ENCODE measurements around the gene NDEL1. TPM values are rescaled to one million over a fixed set of nuclear protein-coding genes. Genes with fewer than 3 reads are reported as not detected.

The NDEL1 gene
- total RNA-seq, 1 donor from 2014 or later, result 66.5 TPM

DNA sequence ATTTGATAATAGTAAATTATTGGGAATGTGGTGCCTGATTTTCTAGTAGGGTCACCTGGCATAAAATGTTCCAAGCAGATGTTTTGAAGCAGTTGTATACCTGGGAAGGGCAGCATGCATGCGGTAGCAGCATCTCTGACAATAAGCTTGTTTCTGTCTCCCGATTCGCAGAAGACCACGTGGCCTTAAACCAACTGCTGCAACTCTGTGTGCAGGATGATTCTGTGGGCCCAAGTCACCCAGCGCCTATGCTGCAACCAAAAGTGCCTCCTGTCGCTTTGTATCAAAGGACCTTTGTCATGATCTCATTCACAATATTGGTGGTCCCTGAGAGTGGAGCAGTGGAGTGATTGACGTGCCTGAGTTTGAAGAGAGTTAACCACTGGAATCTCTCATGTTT is 8.1 kb downstream of the NDEL1 start:
- peaks cover 52% of the 10 kb centered on the region for H3K4me1 ChIP-seq
- intact Hi-C loops (cut with DNase I), result no loop called here
- peaks cover 0 to 24% of the 10 kb centered on the region in 2 donors for H3K36me3 ChIP-seq

DNA sequence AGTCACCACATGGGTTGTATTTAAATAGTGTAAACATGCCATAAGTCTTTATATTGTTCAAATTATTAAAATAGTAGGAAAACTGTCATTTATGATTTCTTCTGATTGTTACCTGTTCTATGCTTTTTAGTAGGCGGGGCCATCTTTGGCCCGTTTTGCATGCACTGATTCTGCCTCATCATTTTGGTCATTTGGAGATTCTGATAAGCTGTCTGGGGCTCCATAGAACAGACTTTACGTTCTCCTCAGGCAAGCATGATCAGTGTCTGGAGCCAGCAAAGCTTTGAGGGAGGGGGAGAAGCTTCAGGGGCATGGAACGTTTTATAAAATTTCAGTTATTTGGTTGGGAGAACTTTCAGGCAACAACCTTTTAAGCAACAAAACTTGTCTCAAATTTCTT is 8.8 kb downstream of the NDEL1 start:
- H3K4me1 ChIP-seq, result peaks cover 45% of the 10 kb centered on the region
- peaks cover 0 to 31% of the 10 kb centered on the region in 2 donors for H3K36me3 ChIP-seq

More for the DNA sequence above, 8.1 kb downstream of the NDEL1 start:
- H3K4me3 ChIP-seq, result no peak overlapping the region
- no peak for TF ChIP-seq POLR2AphosphoS5 (IDR thresholded peaks at IDR 0.05; ENCODE audit: insufficient read depth in 1 of 2, low read depth in 1 of 2)
- TF ChIP-seq, protein P1, sequence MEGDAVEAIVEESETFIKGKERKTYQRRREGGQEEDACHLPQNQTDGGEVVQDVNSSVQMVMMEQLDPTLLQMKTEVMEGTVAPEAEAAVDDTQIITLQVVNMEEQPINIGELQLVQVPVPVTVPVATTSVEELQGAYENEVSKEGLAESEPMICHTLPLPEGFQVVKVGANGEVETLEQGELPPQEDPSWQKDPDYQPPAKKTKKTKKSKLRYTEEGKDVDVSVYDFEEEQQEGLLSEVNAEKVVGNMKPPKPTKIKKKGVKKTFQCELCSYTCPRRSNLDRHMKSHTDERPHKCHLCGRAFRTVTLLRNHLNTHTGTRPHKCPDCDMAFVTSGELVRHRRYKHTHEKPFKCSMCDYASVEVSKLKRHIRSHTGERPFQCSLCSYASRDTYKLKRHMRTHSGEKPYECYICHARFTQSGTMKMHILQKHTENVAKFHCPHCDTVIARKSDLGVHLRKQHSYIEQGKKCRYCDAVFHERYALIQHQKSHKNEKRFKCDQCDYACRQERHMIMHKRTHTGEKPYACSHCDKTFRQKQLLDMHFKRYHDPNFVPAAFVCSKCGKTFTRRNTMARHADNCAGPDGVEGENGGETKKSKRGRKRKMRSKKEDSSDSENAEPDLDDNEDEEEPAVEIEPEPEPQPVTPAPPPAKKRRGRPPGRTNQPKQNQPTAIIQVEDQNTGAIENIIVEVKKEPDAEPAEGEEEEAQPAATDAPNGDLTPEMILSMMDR (IDR thresholded peaks at IDR 0.05), result no peak
- no peak for TF ChIP-seq POLR2A (IDR thresholded peaks at IDR 0.05)
- no peaks in the 10 kb centered on the region for H3K9me3 ChIP-seq
- H3K27ac ChIP-seq, result no peak overlapping the region
- DNase-seq (ENCODE audit: extremely low spot score in 2 of 2), result no peak
- H3K27me3 ChIP-seq, result no peaks in the 10 kb centered on the region

DNA sequence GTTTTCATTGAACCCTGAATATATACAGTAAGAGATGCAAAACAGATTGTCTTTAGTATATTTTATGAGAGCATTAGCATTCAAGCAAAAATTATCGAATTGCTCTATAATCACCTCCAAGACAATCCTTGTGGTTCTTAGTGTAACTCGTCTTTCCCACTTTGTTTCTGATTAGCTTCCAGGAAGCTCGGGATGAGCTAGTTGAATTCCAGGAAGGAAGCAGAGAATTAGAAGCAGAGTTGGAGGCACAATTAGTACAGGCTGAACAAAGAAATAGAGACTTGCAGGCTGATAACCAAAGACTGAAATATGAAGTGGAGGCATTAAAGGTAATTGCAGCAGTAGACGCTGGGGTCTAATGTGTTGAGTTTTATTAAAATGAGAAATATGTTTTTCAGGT is 9.9 kb downstream of the NDEL1 start:
- no peak for DNase-seq (ENCODE audit: extremely low spot score in 2 of 2)
- Histone ChIP-seq H3K36me3 (peaks cover under 1 to 40% of the 10 kb centered on the region in 2 donors), H3K9me3 (no peaks in the 10 kb centered on the region), H3K4me1 (peaks cover 35% of the 10 kb centered on the region), H3K27me3 (no peaks in the 10 kb centered on the region), H3K27ac (no peak overlapping the region), H3K4me3 (no peak overlapping the region)
- intact Hi-C loops (cut with DNase I), result no loop called here
- TF ChIP-seq POLR2A (IDR thresholded peaks at IDR 0.05), result no peak
- no peak for TF ChIP-seq POLR2AphosphoS5 (IDR thresholded peaks at IDR 0.05; ENCODE audit: insufficient read depth in 1 of 2, low read depth in 1 of 2)
- TF ChIP-seq, protein P1 (IDR thresholded peaks at IDR 0.05), result no peak

More for the DNA sequence above, 8.8 kb downstream of the NDEL1 start:
- Histone ChIP-seq H3K27ac (no peak overlapping the region), H3K9me3 (no peaks in the 10 kb centered on the region), H3K27me3 (no peaks in the 10 kb centered on the region), H3K4me3 (no peak overlapping the region)
- TF ChIP-seq POLR2A (IDR thresholded peaks at IDR 0.05) (no peak), POLR2AphosphoS5 (IDR thresholded peaks at IDR 0.05; ENCODE audit: insufficient read depth in 1 of 2, low read depth in 1 of 2) (no peak)
- TF ChIP-seq, protein P1 (IDR thresholded peaks at IDR 0.05), result no peak
- intact Hi-C loops (cut with DNase I), result no loop called here
- DNase-seq (ENCODE audit: extremely low spot score in 2 of 2), result no peak

DNA sequence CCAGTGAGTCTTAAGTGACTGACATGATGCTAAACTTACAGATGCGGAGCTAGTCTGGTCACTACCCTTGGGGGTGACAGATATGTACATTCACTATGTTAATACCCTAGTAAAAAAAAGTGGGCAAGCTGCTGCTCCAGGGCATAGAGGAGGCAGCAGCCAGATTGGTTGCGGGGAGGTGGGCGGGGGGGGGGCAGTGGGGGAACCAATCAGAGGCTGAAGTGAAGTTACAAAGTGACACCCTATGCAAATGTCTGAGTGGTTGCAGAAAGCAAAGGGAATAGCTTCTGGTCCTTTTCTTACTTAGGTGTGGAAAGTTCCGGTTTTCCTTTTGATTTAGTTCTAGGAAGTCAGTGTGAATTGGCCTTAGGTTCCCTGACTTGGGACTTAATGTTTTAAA is 12.1 kb downstream of the NDEL1 start:
- DNase-seq (ENCODE audit: extremely low spot score in 2 of 2), result no peak
- TF ChIP-seq, protein P1 (IDR thresholded peaks at IDR 0.05), result no peak
- no peak for TF ChIP-seq POLR2AphosphoS5 (IDR thresholded peaks at IDR 0.05; ENCODE audit: insufficient read depth in 1 of 2, low read depth in 1 of 2)
- intact Hi-C loops (cut with DNase I), result no loop called here
- Histone ChIP-seq H3K9me3 (no peaks in the 10 kb centered on the region), H3K27ac (no peak overlapping the region), H3K4me3 (no peak overlapping the region), H3K27me3 (no peaks in the 10 kb centered on the region), H3K36me3 (peaks cover 5 to 60% of the 10 kb centered on the region in 2 donors), H3K4me1 (peaks cover 17% of the 10 kb centered on the region)

DNA sequence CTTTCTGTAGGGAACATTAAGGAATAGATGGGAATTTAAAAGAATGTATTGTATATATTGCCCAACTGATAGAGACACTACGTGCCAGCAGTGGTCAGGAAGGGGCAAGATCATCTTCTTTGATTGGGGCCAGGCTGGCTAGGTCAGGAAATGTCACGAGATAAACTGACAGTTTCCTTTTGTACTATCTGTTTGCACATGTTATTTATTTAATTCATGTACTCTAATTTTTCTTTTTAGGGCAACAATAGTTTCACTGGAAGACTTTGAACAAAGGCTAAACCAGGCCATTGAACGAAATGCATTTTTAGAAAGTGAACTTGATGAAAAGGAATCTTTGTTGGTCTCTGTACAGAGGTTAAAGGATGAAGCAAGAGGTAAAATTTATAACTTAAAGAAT is 12.6 kb downstream of the NDEL1 start:
- Histone ChIP-seq H3K4me1 (peaks cover 13% of the 10 kb centered on the region), H3K9me3 (no peaks in the 10 kb centered on the region), H3K36me3 (peaks cover 5 to 60% of the 10 kb centered on the region in 2 donors), H3K4me3 (no peak overlapping the region), H3K27ac (no peak overlapping the region), H3K27me3 (no peaks in the 10 kb centered on the region)
- TF ChIP-seq POLR2AphosphoS5 (IDR thresholded peaks at IDR 0.05; ENCODE audit: insufficient read depth in 1 of 2, low read depth in 1 of 2) (no peak), POLR2A (IDR thresholded peaks at IDR 0.05) (no peak)
- TF ChIP-seq, protein P1 (IDR thresholded peaks at IDR 0.05), result no peak
- no peak for DNase-seq (ENCODE audit: extremely low spot score in 2 of 2)
- intact Hi-C loops (cut with DNase I), result no loop called here
